GM19324 (cell line): Measurements from ENCODE around the gene S100A12.
"Not testable (repeated sequence)": the region's sequence is repeated elsewhere in the genome, so short reads cannot be mapped to it uniquely, and the experiment has no call there.

ENCODE experiments used
- ATAC-seq: cut with Tn5 transposase; IDR thresholded peaks from one replicate; pipeline ENCODE4 v1.9.1; 2021; ENCODE audit warnings: mild to moderate bottlenecking, moderate library complexity; ENCODE audit not compliant: unreplicated experiment, low FRiP score

S100A12 gene

GRCh38 chr1:153375511-153375910, at the start of gene S100A12:
Gene S100A12, minus strand, starts transcription at chr1:153375621. Its CDS starts 1,029 bp downstream, at chr1:153374592.
- ATAC-seq, result no peak

GRCh38 chr1:153422450-153423068, 47.1 kb upstream of the S100A12 start:
- no peak for ATAC-seq

GRCh38 chr1:153420306-153420705, 44.9 kb upstream of the S100A12 start:
- ATAC-seq, result no peak

- ATAC-seq, result not testable (repeated sequence)
Observed at GRCh38 chr1:153419436-153419793, 44.0 kb upstream of the S100A12 start.

GRCh38 chr1:153418758-153419435, 43.5 kb upstream of the S100A12 start:
- not testable (repeated sequence) for ATAC-seq

- ATAC-seq, result no peak
Observed at GRCh38 chr1:153417136-153417888, 41.9 kb upstream of the S100A12 start.

GRCh38 chr1:153415850-153416570, 40.6 kb upstream of the S100A12 start, which contains the start of gene S100A7A:
Gene S100A7A, plus strand, starts transcription at chr1:153416520. Its CDS starts 1,563 bp downstream, at chr1:153418083.
- ATAC-seq, result no peak

GRCh38 chr1:153413961-153414360, 38.5 kb upstream of the S100A12 start:
- not testable (repeated sequence) for ATAC-seq

- ATAC-seq, result not testable (repeated sequence)
Observed at GRCh38 chr1:153407274-153407673, 31.9 kb upstream of the S100A12 start.

GRCh38 chr1:153405825-153406599, 30.6 kb upstream of the S100A12 start:
- not testable (repeated sequence) for ATAC-seq

GRCh38 chr1:153404768-153405167, 29.3 kb upstream of the S100A12 start:
- ATAC-seq, result no peak

- no peak for ATAC-seq
Observed at GRCh38 chr1:153404086-153404635, 28.7 kb upstream of the S100A12 start.

- no peak for ATAC-seq
Observed at GRCh38 chr1:153403421-153404085, 28.1 kb upstream of the S100A12 start.

GRCh38 chr1:153402226-153402625, 26.8 kb upstream of the S100A12 start:
- ATAC-seq, result no peak

- no peak for ATAC-seq
Observed at GRCh38 chr1:153401461-153401860, 26.0 kb upstream of the S100A12 start.

- ATAC-seq, result no peak
Observed at GRCh38 chr1:153400244-153400643, 24.8 kb upstream of the S100A12 start.

- no peak for ATAC-seq
Observed at GRCh38 chr1:153399401-153400055, 24.1 kb upstream of the S100A12 start.

GRCh38 chr1:153397924-153398651, 22.7 kb upstream of the S100A12 start:
- ATAC-seq, result no peak
